T-cell (primary cell): ENCODE results near the gene RAB3D. TPM values are rescaled to one million over a fixed set of nuclear protein-coding genes. Genes with fewer than 3 reads are reported as not detected.

Experiments
- ATAC-seq, 4 experiments: fragments of 200-7000 bp in 3 of 4; fragments of 150-1000 bp in 1 of 4; cut with Tn5 transposase; replicated peaks in 1 of 4; 1 replicate in 3 of 4; 2 replicates in 1 of 4; pipeline ENCODE4 v1.10.0; 2021; ENCODE audit warnings: moderate library complexity in 3 of 4, mild to moderate bottlenecking in 2 of 4, moderate number of reproducible peaks in 1 of 4
- CTCF ChIA-PET, 2 donors: fragments of 300-600 bp; sonication (Branson Sonifier 250); formaldehyde crosslinking; loops; one replicate each; lab custom pipeline; 2022; ENCODE audit warnings: antibody characterized with exemption in 2 of 2; lab: Charles Lee
- POLR2A ChIA-PET, 2 donors: fragments of 300-600 bp; sonication (Branson Sonifier 250); formaldehyde crosslinking; loops; one replicate each; lab custom pipeline; 2022; ENCODE audit warnings: antibody characterized with exemption in 2 of 2; lab: Charles Lee
- DNase-seq, 35 experiments: peaks; one replicate each; pipeline versions ENCODE4 v3.0.0 to v3.0.0-alpha.2; 2013 to 2023
- H3K27ac ChIP-seq: one replicate; pipeline ENCODE4 v1.5.1; 2013; ENCODE audit warnings: low read length
- H3K27me3 ChIP-seq, 2 experiments: replicated peaks in 1 of 2; 1 replicate in 1 of 2; 2 replicates in 1 of 2; pipeline versions ENCODE4 v1.6.1 to v1.7.0; 2013; ENCODE audit warnings: low read length in 1 of 2, mixed read lengths in 1 of 2; ENCODE audit not compliant: control insufficient read depth in 2 of 2, insufficient read depth in 2 of 2; ENCODE audit errors: extremely low read depth in 1 of 2
- H3K36me3 ChIP-seq, 2 donors: 1 replicate in 1 of 2; 2 replicates in 1 of 2; pipeline versions ENCODE4 v1.6.1 to v1.7.0; 2013; ENCODE audit warnings: low read length in 1 of 2; ENCODE audit not compliant: control insufficient read depth in 2 of 2, insufficient read depth in 1 of 2; ENCODE audit errors: extremely low read depth in 1 of 2
- H3K4me1 ChIP-seq, 2 experiments: 1 replicate in 1 of 2; 2 replicates in 1 of 2; pipeline versions ENCODE4 v1.6.1 to v1.7.0; 2013; ENCODE audit warnings: low read length in 2 of 2, mixed read lengths in 1 of 2; ENCODE audit not compliant: insufficient read depth in 2 of 2, control insufficient read depth in 1 of 2; ENCODE audit errors: extremely low read depth in 1 of 2
- H3K4me3 ChIP-seq, 2 donors: 1 replicate in 1 of 2; 2 replicates in 1 of 2; pipeline versions ENCODE4 v1.5.1 to v1.7.0; 2013; ENCODE audit warnings: mild to moderate bottlenecking in 2 of 2, low read length in 1 of 2, moderate library complexity in 1 of 2; ENCODE audit not compliant: control insufficient read depth in 1 of 2; ENCODE audit errors: extremely low read depth in 1 of 2
- H3K9me3 ChIP-seq: 2 replicates; pipeline ENCODE4 v1.7.0; 2013
- H3K27ac Mint-ChIP-seq, 2 donors: one replicate each; pipeline ENCODE4 v1.8.0; 2020 to 2021; ENCODE audit warnings: mild to moderate bottlenecking in 2 of 2, mixed read lengths in 2 of 2
- H3K27me3 Mint-ChIP-seq, 2 donors: one replicate each; pipeline ENCODE4 v1.8.0; 2021 to 2022; ENCODE audit warnings: mixed read lengths in 2 of 2
- H3K36me3 Mint-ChIP-seq: one replicate; pipeline ENCODE4 v1.8.0; 2021; ENCODE audit warnings: mixed read lengths
- H3K4me1 Mint-ChIP-seq, 3 donors: one replicate each; pipeline ENCODE4 v1.8.0; 2020 to 2022; ENCODE audit warnings: mixed read lengths in 3 of 3, mild to moderate bottlenecking in 1 of 3
- H3K4me3 Mint-ChIP-seq, 3 donors: one replicate each; pipeline ENCODE4 v1.8.0; 2020 to 2022; ENCODE audit warnings: mild to moderate bottlenecking in 3 of 3, mixed read lengths in 3 of 3, moderate library complexity in 3 of 3
- H3K9me3 Mint-ChIP-seq, 3 donors: one replicate each; pipeline ENCODE4 v1.8.0; 2020 to 2022; ENCODE audit warnings: mixed read lengths in 3 of 3
- WGBS: methylation state at CpG from one replicate; pipeline ENCODE4 v1.1.5; 2013; ENCODE audit warnings: missing lambda C conversion rate; ENCODE audit not compliant: insufficient coverage; 5-methylcytosine and 5-hydroxymethylcytosine counted together
- total RNA-seq, 35 experiments: library from RNA in 6 of 35; stranded (reverse) in 6 of 35; fragments of 120-200 nt in 1 of 35; gene quantifications; one replicate each; pipeline versions ENCODE4 v1.2.1 to v1.2.4 and lab custom pipeline; 2013 to 2026

Gene RAB3D
- total RNA-seq, 5 donors from 2014 or later (not counting 1 experiment from before 2014, with no cell fraction given), result 4.7 to 9.5 (median 8.8) TPM

- H3K27me3 Mint-ChIP-seq, result no peaks in the 10 kb centered on the region
- Histone ChIP-seq H3K27me3 (no peaks in the 10 kb centered on the region), H3K36me3 (peaks cover 0 to 20% of the 10 kb centered on the region in 2 donors), H3K9me3 (no peaks in the 10 kb centered on the region), H3K4me3 (no peak overlapping the region), H3K4me1 (peaks cover 5 to 18% of the 10 kb centered on the region in 2 experiments), H3K27ac (no peak overlapping the region)
- no peak for ATAC-seq
- H3K4me3 Mint-ChIP-seq, result no peak overlapping the region
- no peak overlapping the region for H3K27ac Mint-ChIP-seq
- POLR2A ChIA-PET, result no interaction called here
- CTCF ChIA-PET, result no interaction called here
- WGBS, result 100% methylated on average over 2 of the region's 2 CpGs
- no peaks in the 10 kb centered on the region for H3K9me3 Mint-ChIP-seq
- no peak for DNase-seq
- H3K36me3 Mint-ChIP-seq, result peaks cover 32% of the 10 kb centered on the region
- peaks cover 4 to 9% (median 4%) of the 10 kb centered on the region in 3 donors for H3K4me1 Mint-ChIP-seq
These were observed 31.3 kb upstream of the RAB3D start for GRCh38 chr19:11370744-11371143.

GRCh38 chr19:11367528-11367927 is 28.1 kb upstream of the RAB3D start:
- WGBS, result no CpG with 5 or more reads among the region's 2 CpGs
- no peak overlapping the region for H3K4me3 Mint-ChIP-seq
- no peak overlapping the region for H3K4me3 ChIP-seq
- no peaks in the 10 kb centered on the region for H3K9me3 Mint-ChIP-seq
- no peak for ATAC-seq
- ChIA-PET CTCF (interaction anchor here in 1 of 2 donors (1.9 kb wide), 1 partner anchor 14 kb away, joined by 12 read pairs; no protein-coding TSS in a partner anchor), POLR2A (no interaction called here)
- H3K4me1 ChIP-seq, result no peaks in the 10 kb centered on the region
- no peaks in the 10 kb centered on the region for H3K27me3 Mint-ChIP-seq
- H3K36me3 ChIP-seq, result peaks cover 0 to 20% of the 10 kb centered on the region in 2 donors
- no peak overlapping the region for H3K27ac ChIP-seq
- no peak for DNase-seq
- no peaks in the 10 kb centered on the region for H3K4me1 Mint-ChIP-seq
- peaks cover 38% of the 10 kb centered on the region for H3K36me3 Mint-ChIP-seq
- H3K27ac Mint-ChIP-seq, result no peak overlapping the region
- H3K9me3 ChIP-seq, result no peaks in the 10 kb centered on the region
- no peaks in the 10 kb centered on the region for H3K27me3 ChIP-seq

DNA sequence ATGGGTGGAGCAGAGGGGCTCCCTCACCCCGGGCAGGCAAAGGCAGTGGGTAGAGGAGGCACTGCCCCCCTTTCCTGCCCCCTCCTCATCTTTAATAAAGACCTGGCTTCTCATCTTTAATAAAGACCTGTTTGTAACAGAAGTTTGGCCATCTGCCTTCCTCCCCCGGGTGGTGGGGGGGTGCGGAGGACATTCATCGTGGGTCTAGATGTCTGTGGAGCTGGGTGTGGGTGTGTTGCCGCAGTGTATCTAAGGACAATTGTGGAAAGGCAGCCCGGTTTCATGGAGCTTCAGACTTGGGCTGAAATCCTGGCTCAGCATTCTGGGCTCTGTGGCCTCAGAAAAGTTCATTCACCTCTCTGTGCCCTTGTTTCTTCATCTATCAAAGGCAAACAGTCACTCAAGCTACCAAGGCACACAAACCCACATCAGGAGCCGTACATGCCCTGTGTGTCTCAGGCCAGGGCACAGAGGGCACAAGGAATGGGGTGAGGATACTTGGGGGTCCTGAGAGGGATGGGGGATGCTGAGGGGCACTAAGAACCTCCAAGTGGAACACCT is 26.2 kb upstream of the RAB3D start:
- H3K4me1 ChIP-seq, result no peaks in the 10 kb centered on the region
- no peak overlapping the region for H3K27ac ChIP-seq
- ChIA-PET POLR2A (no interaction called here), CTCF (no interaction called here)
- Mint-ChIP-seq H3K4me3 (no peak overlapping the region), H3K9me3 (no peaks in the 10 kb centered on the region), H3K36me3 (peaks cover 31% of the 10 kb centered on the region), H3K27me3 (no peaks in the 10 kb centered on the region), H3K4me1 (no peaks in the 10 kb centered on the region), H3K27ac (no peak overlapping the region)
- no peaks in the 10 kb centered on the region for H3K9me3 ChIP-seq
- 94% methylated on average over 4 of the region's 7 CpGs for WGBS
- DNase-seq, result no peak
- H3K4me3 ChIP-seq, result no peak overlapping the region
- peaks cover 0 to 17% of the 10 kb centered on the region in 2 donors for H3K36me3 ChIP-seq
- no peaks in the 10 kb centered on the region for H3K27me3 ChIP-seq
- ATAC-seq, result no peak

GRCh38 chr19:11364935-11365334 is 25.5 kb upstream of the RAB3D start:
- H3K4me1 Mint-ChIP-seq, result no peaks in the 10 kb centered on the region
- CTCF ChIA-PET, result no interaction called here
- H3K4me3 ChIP-seq, result no peak overlapping the region

GRCh38 chr19:11364296-11364904 is 24.9 kb upstream of the RAB3D start:
- 88% methylated on average over 19 of the region's 28 CpGs for WGBS
- ChIA-PET CTCF (no interaction called here), POLR2A (no interaction called here)
- H3K4me1 Mint-ChIP-seq, result no peaks in the 10 kb centered on the region
- H3K36me3 ChIP-seq, result peaks cover 0 to 15% of the 10 kb centered on the region in 2 donors
- peaks cover 26% of the 10 kb centered on the region for H3K36me3 Mint-ChIP-seq
- no peaks in the 10 kb centered on the region for H3K27me3 ChIP-seq
- ATAC-seq (no peak), DNase-seq (no peak)
- H3K9me3 Mint-ChIP-seq, result no peaks in the 10 kb centered on the region
- no peak overlapping the region for H3K4me3 ChIP-seq
- no peak overlapping the region for H3K27ac Mint-ChIP-seq
- H3K27me3 Mint-ChIP-seq, result no peaks in the 10 kb centered on the region
- no peak overlapping the region for H3K27ac ChIP-seq
- no peaks in the 10 kb centered on the region for H3K9me3 ChIP-seq
- H3K4me1 ChIP-seq, result no peaks in the 10 kb centered on the region
- H3K4me3 Mint-ChIP-seq, result no peak overlapping the region

More at GRCh38 chr19:11364935-11365334, 25.5 kb upstream of the RAB3D start:
- no peaks in the 10 kb centered on the region for H3K4me1 ChIP-seq
- Mint-ChIP-seq H3K27ac (no peak overlapping the region), H3K4me3 (no peak overlapping the region), H3K27me3 (no peaks in the 10 kb centered on the region), H3K36me3 (peaks cover 29% of the 10 kb centered on the region), H3K9me3 (no peaks in the 10 kb centered on the region)
- POLR2A ChIA-PET, result no interaction called here
- no peaks in the 10 kb centered on the region for H3K27me3 ChIP-seq
- WGBS, result no CpG with 5 or more reads among the region's 5 CpGs
- peaks cover 0 to 17% of the 10 kb centered on the region in 2 donors for H3K36me3 ChIP-seq
- no peaks in the 10 kb centered on the region for H3K9me3 ChIP-seq
- DNase-seq, result no peak
- no peak for ATAC-seq
- H3K27ac ChIP-seq, result no peak overlapping the region

- H3K27ac ChIP-seq, result no peak overlapping the region
- POLR2A ChIA-PET, result interaction anchor here in 1 of 2 donors (0.7 kb wide), 1 partner anchor 81 kb away, joined by 3 read pairs; no protein-coding TSS in a partner anchor
These were observed 24.4 kb upstream of the RAB3D start for GRCh38 chr19:11363881-11364280.

More at GRCh38 chr19:11363881-11364280, 24.4 kb upstream of the RAB3D start:
- Histone ChIP-seq H3K4me3 (no peak overlapping the region), H3K27me3 (no peaks in the 10 kb centered on the region), H3K36me3 (peaks cover 0 to 10% of the 10 kb centered on the region in 2 donors), H3K4me1 (no peaks in the 10 kb centered on the region), H3K9me3 (no peaks in the 10 kb centered on the region)
- Mint-ChIP-seq H3K4me1 (no peaks in the 10 kb centered on the region), H3K27ac (no peak overlapping the region), H3K4me3 (no peak overlapping the region), H3K27me3 (no peaks in the 10 kb centered on the region), H3K9me3 (no peaks in the 10 kb centered on the region), H3K36me3 (peaks cover 21% of the 10 kb centered on the region)
- DNase-seq (no peak), ATAC-seq (no peak)
- WGBS, result 84% methylated on average over 3 of the region's 10 CpGs
- CTCF ChIA-PET, result no interaction called here
